ENCODE measurements around the gene FCSK. TPM values are rescaled to one million over a fixed set of nuclear protein-coding genes. Genes with fewer than 3 reads are reported as not detected.

Gene FCSK
- total RNA-seq, 1 experiment from 2014 or later = 11.2 TPM

DNA sequence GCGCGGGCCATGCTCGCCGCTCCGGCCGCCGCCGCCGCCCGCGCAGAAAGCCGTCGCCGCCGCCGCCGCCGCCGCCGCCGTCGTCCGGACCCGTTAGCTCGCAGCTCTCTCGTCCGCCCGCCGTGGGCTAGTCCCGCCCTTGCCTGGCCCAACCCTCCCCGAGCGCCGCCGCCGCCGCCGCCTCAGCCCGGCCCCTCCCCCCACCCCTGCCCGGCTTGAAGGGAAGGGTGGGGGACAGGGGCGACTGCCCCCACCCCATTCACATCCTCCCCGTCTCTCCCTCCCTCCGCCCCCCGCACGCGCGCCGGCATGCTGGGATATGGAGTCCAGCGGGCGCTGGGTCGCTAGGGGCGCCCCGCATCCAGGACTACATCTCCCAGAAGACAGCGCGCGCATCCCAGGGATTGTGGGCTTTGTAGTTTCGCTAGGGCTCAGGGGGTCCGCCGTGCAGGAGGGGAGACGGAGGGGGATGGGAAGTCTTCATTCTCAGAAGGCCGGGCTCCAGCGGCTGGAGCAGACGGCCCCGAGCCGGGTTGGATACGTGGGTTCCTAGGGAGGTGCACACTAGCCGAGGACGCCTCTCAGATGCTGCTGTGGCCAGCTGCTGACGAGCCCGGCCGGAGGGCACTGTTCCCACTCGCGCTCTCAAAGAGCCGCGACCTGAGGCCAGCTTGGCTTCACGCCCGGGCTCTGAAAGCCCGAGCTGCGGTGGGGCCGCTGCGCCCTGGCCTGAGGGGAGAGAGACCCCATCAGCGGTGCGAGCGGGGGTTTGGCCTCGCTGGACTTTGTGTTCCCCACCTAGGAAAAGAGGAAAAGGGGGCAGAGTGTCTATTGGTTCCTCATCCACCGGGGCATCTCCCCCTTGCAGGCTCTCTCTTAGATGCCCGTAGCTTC, 15.2 kb upstream of the FCSK start, which contains the start of gene ST3GAL2:
ST3GAL2 (minus strand) TSS at position 132 of the 894 bp plus-strand sequence. CDS start 40,570 bp downstream, outside the sequence.
- peak; percentile 99 for DNase-seq (ENCODE audit: low spot score)
- TF ChIP-seq, protein P1, sequence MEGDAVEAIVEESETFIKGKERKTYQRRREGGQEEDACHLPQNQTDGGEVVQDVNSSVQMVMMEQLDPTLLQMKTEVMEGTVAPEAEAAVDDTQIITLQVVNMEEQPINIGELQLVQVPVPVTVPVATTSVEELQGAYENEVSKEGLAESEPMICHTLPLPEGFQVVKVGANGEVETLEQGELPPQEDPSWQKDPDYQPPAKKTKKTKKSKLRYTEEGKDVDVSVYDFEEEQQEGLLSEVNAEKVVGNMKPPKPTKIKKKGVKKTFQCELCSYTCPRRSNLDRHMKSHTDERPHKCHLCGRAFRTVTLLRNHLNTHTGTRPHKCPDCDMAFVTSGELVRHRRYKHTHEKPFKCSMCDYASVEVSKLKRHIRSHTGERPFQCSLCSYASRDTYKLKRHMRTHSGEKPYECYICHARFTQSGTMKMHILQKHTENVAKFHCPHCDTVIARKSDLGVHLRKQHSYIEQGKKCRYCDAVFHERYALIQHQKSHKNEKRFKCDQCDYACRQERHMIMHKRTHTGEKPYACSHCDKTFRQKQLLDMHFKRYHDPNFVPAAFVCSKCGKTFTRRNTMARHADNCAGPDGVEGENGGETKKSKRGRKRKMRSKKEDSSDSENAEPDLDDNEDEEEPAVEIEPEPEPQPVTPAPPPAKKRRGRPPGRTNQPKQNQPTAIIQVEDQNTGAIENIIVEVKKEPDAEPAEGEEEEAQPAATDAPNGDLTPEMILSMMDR (conservative IDR thresholded peaks at IDR 0.05; ENCODE audit: low read depth, low read length) = no peak
- no peak for TF ChIP-seq EZH2 (IDR thresholded peaks at IDR 0.05; ENCODE audit: borderline replicate concordance, low read depth, low read length, poor library complexity, severe bottlenecking)
- H3K27ac ChIP-seq (ENCODE audit: low read depth, low read length, poor library complexity, severe bottlenecking) = peak within 1 kb of the TSS; percentile 63
- intact Hi-C loops (cut with micrococcal nuclease; ENCODE audit: unreplicated experiment) = loop anchor here (2.0 to 5.0 kb wide), 2 partner anchors 37 to 58 kb away; no protein-coding TSS in a partner anchor
- BruUV-seq (replicated peaks) = no TSS peak
- peaks cover 16% of the 10 kb centered on the region for H3K4me1 ChIP-seq (ENCODE audit: insufficient read depth, low read length, poor library complexity, severe bottlenecking)
- H3K36me3 ChIP-seq (ENCODE audit: insufficient read depth, low read length, poor library complexity, severe bottlenecking) = no peaks in the 10 kb centered on the region
- POLR2A ChIA-PET (ENCODE audit: low non-redundant PET) = no interaction called here
- CTCF ChIA-PET = no interaction called here
- no peaks in the 10 kb centered on the region for H3K9me3 ChIP-seq (ENCODE audit: low read depth, low read length, poor library complexity, severe bottlenecking)
- peak within 1 kb of the TSS; percentile 73 for H3K4me3 ChIP-seq (ENCODE audit: low read depth, low read length, poor library complexity, severe bottlenecking)
- H3K27me3 ChIP-seq (replicated peaks; ENCODE audit: insufficient read depth, low read depth, low read length, poor library complexity) = no peaks in the 10 kb centered on the region

DNA sequence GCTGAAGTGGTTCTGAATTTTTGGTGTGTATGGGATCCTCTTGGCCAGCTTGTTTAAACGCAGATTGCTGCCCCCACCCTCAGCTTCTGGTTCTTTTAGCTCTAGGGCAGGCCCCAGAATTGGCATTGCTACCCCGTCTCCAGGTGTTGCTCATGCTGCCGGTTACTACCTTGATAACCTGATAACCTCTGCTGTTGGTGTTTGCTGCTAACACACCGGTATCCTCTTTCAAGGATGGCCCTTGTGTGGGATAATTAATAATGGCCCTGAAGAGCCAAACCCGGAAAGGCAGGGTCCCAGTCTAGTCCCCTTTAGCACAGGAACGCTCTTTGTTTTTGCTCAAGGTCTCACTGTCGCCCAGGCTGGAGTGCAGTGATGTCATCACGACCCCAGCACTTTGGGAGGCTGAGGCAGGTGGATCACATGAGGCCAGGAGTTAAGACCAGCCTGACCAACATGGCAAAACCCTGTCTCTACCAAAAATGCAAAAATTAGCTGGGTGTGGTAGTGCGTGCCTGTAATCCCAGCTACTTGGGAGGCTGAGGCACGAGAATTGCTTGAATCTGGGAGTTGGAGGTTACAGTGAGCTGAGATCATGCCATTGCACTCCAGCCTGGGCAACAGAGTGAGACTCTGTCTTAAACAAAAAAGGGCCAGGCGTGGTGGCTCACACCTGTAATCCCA, 14.2 kb upstream of the FCSK start:
- BruUV-seq (replicated peaks) = no TSS peak
- peaks cover 16% of the 10 kb centered on the region for H3K4me1 ChIP-seq (ENCODE audit: insufficient read depth, low read length, poor library complexity, severe bottlenecking)
- H3K36me3 ChIP-seq (ENCODE audit: insufficient read depth, low read length, poor library complexity, severe bottlenecking) = no peaks in the 10 kb centered on the region
- POLR2A ChIA-PET (ENCODE audit: low non-redundant PET) = no interaction called here
- no peak for DNase-seq (ENCODE audit: low spot score)
- CTCF ChIA-PET = interaction anchor here (0.6 kb wide), 1 partner anchor 14 kb away, joined by 12 read pairs; no protein-coding TSS in a partner anchor
- no peaks in the 10 kb centered on the region for H3K9me3 ChIP-seq (ENCODE audit: low read depth, low read length, poor library complexity, severe bottlenecking)
- no peak overlapping the region for H3K27ac ChIP-seq (ENCODE audit: low read depth, low read length, poor library complexity, severe bottlenecking)
- TF ChIP-seq, protein P1 (conservative IDR thresholded peaks at IDR 0.05; ENCODE audit: low read depth, low read length) = no peak
- no peak for TF ChIP-seq EZH2 (IDR thresholded peaks at IDR 0.05; ENCODE audit: borderline replicate concordance, low read depth, low read length, poor library complexity, severe bottlenecking)
- intact Hi-C loops (cut with micrococcal nuclease; ENCODE audit: unreplicated experiment) = no loop called here
- H3K4me3 ChIP-seq (ENCODE audit: low read depth, low read length, poor library complexity, severe bottlenecking) = no peak overlapping the region
- H3K27me3 ChIP-seq (replicated peaks; ENCODE audit: insufficient read depth, low read depth, low read length, poor library complexity) = no peaks in the 10 kb centered on the region

GRCh38 chr16:70441406-70441990, 12.9 kb upstream of the FCSK start:
- Histone ChIP-seq H3K27me3 (replicated peaks; ENCODE audit: insufficient read depth, low read depth, low read length, poor library complexity) (no peaks in the 10 kb centered on the region), H3K36me3 (ENCODE audit: insufficient read depth, low read length, poor library complexity, severe bottlenecking) (no peaks in the 10 kb centered on the region), H3K9me3 (ENCODE audit: low read depth, low read length, poor library complexity, severe bottlenecking) (no peaks in the 10 kb centered on the region), H3K27ac (ENCODE audit: low read depth, low read length, poor library complexity, severe bottlenecking) (no peak overlapping the region), H3K4me1 (ENCODE audit: insufficient read depth, low read length, poor library complexity, severe bottlenecking) (peaks cover 15% of the 10 kb centered on the region), H3K4me3 (ENCODE audit: low read depth, low read length, poor library complexity, severe bottlenecking) (no peak overlapping the region)
- POLR2A ChIA-PET (ENCODE audit: low non-redundant PET) = interaction anchor here (0.5 kb wide), 1 partner anchor 8 kb away, joined by 4 read pairs; no protein-coding TSS in a partner anchor
- TF ChIP-seq EZH2 (IDR thresholded peaks at IDR 0.05; ENCODE audit: borderline replicate concordance, low read depth, low read length, poor library complexity, severe bottlenecking) = no peak
- TF ChIP-seq, protein P1 (conservative IDR thresholded peaks at IDR 0.05; ENCODE audit: low read depth, low read length) = no peak
- no TSS peak for BruUV-seq (replicated peaks)
- CTCF ChIA-PET = no interaction called here
- no peak for DNase-seq (ENCODE audit: low spot score)
- intact Hi-C loops (cut with micrococcal nuclease; ENCODE audit: unreplicated experiment) = no loop called here

All from A673 (cell line).